ENCODE results near the gene RPL21.
A peak's percentile ranks its signal among the peaks of the same experiment; 100 is the strongest.

Gene RPL21

GRCh38 chr13:27267596-27267995, 16.2 kb downstream of the RPL21 start:
- Histone ChIP-seq H3K4me1 (ENCODE audit: control insufficient read depth in 1 of 2, insufficient read depth in 1 of 2, low read depth in 1 of 2, low read length in 1 of 2) (peaks cover 54 to 58% of the 10 kb centered on the region in 2 experiments), H3K9me3 (no peaks in the 10 kb centered on the region), H3K4me3 (ENCODE audit: low read depth in 1 of 2, low read length in 1 of 2) (peak overlapping the region in 1 of 2 experiments; percentile 15), H3K36me3 (no peaks in the 10 kb centered on the region), H3K27ac (peak overlapping the region; percentile 58), H3K27me3 (peaks cover 5% of the 10 kb centered on the region)
- TF ChIP-seq, protein P1, sequence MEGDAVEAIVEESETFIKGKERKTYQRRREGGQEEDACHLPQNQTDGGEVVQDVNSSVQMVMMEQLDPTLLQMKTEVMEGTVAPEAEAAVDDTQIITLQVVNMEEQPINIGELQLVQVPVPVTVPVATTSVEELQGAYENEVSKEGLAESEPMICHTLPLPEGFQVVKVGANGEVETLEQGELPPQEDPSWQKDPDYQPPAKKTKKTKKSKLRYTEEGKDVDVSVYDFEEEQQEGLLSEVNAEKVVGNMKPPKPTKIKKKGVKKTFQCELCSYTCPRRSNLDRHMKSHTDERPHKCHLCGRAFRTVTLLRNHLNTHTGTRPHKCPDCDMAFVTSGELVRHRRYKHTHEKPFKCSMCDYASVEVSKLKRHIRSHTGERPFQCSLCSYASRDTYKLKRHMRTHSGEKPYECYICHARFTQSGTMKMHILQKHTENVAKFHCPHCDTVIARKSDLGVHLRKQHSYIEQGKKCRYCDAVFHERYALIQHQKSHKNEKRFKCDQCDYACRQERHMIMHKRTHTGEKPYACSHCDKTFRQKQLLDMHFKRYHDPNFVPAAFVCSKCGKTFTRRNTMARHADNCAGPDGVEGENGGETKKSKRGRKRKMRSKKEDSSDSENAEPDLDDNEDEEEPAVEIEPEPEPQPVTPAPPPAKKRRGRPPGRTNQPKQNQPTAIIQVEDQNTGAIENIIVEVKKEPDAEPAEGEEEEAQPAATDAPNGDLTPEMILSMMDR (IDR thresholded peaks at IDR 0.05) = no peak

DNA sequence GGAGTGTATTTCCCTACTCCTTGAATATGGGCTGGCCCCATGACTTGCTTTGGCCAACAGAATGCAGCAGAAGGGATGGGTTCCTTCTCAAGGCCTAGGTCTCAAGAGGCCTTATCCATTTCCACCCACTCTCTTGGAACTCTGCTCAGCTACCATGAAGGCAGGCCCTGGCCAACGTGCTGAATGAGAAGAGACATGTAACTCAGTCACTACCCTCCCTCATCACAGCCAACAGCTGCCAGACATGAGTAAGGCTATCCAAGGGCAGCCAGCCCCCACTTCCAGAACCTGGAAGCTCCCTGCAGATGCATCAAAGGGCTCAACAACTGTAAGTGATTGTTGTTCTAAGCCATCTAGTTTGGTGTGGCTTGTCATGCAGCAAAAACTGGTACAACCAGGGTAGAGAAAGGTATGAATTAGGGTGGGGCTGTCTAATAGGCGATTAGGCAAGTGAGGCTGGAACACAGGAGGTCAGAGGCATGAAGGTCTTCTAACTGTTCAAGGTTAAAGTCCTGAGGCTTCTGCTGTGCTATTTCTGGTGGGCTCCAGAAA, 17.8 kb downstream of the RPL21 start:
- peaks cover 5% of the 10 kb centered on the region for H3K36me3 ChIP-seq
- H3K9me3 ChIP-seq = no peaks in the 10 kb centered on the region
- no peak overlapping the region for H3K27ac ChIP-seq
- TF ChIP-seq, protein P1 (IDR thresholded peaks at IDR 0.05) = no peak
- no peak overlapping the region for H3K4me3 ChIP-seq (ENCODE audit: low read depth in 1 of 2, low read length in 1 of 2)
- peaks cover 5% of the 10 kb centered on the region for H3K27me3 ChIP-seq
- peaks cover 50 to 54% of the 10 kb centered on the region in 2 experiments for H3K4me1 ChIP-seq (ENCODE audit: control insufficient read depth in 1 of 2, insufficient read depth in 1 of 2, low read depth in 1 of 2, low read length in 1 of 2)

- Histone ChIP-seq H3K27ac (peak within 1 kb of the TSS; percentile 76), H3K36me3 (peaks cover 5% of the 10 kb centered on the region), H3K9me3 (no peaks in the 10 kb centered on the region), H3K4me3 (ENCODE audit: low read depth in 1 of 2, low read length in 1 of 2) (peak within 1 kb of the TSS; percentile 88 to 100), H3K4me1 (ENCODE audit: control insufficient read depth in 1 of 2, insufficient read depth in 1 of 2, low read depth in 1 of 2, low read length in 1 of 2) (peaks cover 42 to 46% of the 10 kb centered on the region in 2 experiments), H3K27me3 (peaks cover 5% of the 10 kb centered on the region)
- TF ChIP-seq, protein P1 (IDR thresholded peaks at IDR 0.05) = peak; percentile 91
These were observed 19.5 kb downstream of the RPL21 start, which contains the start of gene RASL11A for GRCh38 chr13:27270594-27271520. RASL11A (plus strand) TSS chr13:27270830; CDS start chr13:27270945, 115 bp downstream.

DNA sequence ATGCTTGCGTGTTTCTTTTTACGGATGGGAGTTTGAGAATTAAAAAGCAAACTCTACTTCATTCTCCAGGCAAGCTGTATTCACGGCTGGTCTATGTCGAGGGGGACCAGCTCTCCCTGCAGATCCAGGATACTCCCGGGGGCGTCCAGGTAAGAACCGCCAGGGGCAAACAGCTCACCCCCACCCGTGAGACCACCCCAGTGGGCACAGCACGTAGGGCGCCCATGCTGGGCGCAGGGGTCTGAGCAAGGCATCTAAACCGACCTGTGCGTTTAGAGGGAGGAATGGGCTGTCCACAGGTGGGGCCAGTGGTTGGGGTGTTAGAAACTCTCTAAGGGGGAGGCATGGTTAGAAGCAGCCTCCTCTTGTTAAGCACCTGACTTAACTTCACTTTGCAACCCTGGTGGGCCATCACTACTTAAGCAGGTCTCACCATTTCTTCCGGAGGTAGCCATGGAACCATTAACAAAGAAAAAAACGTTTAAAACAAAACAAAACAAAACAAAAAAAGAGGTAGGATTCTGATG, 20.3 kb downstream of the RPL21 start:
- Histone ChIP-seq H3K4me1 (ENCODE audit: control insufficient read depth in 1 of 2, insufficient read depth in 1 of 2, low read depth in 1 of 2, low read length in 1 of 2) (peaks cover 34 to 40% of the 10 kb centered on the region in 2 experiments), H3K27ac (no peak overlapping the region), H3K27me3 (peaks cover 5% of the 10 kb centered on the region), H3K4me3 (ENCODE audit: low read depth in 1 of 2, low read length in 1 of 2) (peak overlapping the region; percentile 88 to 100), H3K9me3 (no peaks in the 10 kb centered on the region), H3K36me3 (peaks cover 5% of the 10 kb centered on the region)
- TF ChIP-seq, protein P1 (IDR thresholded peaks at IDR 0.05) = no peak

DNA sequence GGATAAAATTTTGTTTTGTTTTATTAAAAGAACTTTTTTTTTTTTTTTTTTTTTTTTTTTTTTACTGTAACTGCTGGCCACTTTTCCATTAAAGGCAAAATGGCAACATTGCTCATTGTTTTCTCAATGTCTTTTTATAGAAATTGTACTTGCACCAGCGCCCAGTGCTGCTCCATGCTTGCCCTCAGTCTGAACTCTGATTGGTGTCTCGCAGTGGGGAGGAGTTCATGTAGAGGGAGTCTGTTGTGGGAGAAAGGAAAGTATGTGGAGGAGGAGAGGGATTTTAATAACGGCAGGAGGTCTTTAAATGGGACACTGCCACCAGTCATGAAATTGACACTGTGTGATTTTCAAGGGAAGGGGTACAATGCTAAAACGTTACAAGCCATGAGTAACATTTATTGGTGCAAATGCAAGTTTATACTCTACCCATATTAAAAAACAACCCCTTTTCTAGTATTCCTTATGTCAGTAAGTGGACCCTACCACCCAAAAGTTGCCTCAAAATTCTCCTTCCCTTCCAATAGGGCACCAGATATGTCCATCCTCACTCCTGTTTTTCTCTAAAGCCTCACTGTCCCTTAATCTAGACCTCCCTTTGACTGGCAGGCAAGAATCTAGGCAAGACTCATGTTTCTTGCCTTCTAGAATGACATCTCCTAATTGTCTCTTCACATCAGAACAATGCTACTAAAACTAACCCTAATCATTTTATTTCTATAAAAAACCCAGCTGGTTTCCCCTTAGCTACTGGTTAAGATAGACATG, 22.5 kb downstream of the RPL21 start:
- H3K4me3 ChIP-seq (ENCODE audit: low read depth in 1 of 2, low read length in 1 of 2) = no peak overlapping the region

More for the DNA sequence above, 22.5 kb downstream of the RPL21 start:
- peaks cover 5% of the 10 kb centered on the region for H3K36me3 ChIP-seq
- no peaks in the 10 kb centered on the region for H3K9me3 ChIP-seq
- peaks cover 18 to 22% of the 10 kb centered on the region in 2 experiments for H3K4me1 ChIP-seq (ENCODE audit: control insufficient read depth in 1 of 2, insufficient read depth in 1 of 2, low read depth in 1 of 2, low read length in 1 of 2)
- TF ChIP-seq, protein P1 (IDR thresholded peaks at IDR 0.05) = no peak
- peaks cover 5% of the 10 kb centered on the region for H3K27me3 ChIP-seq
- H3K27ac ChIP-seq = no peak overlapping the region

Data from neutrophil (primary cell).